Adipose tissue (tissue), 3 donors: Measurements from ENCODE around the gene CROCC2. TPM values are rescaled to one million over a fixed set of nuclear protein-coding genes. Genes with fewer than 3 reads are reported as not detected.

Source experiments
- H3K27ac ChIP-seq: one replicate; pipeline ENCODE4 v1.5.1; 2013; ENCODE audit warnings: low read depth, low read length
- WGBS, 3 donors: extraction: QIAGEN DNeasy Blood & Tissue Kit; methylation state at CpG; one replicate each; pipeline ENCODE4 v1.1.7; 2013; 5-methylcytosine and 5-hydroxymethylcytosine counted together
- polyA plus RNA-seq, 3 donors: library from polyadenylated mRNA; stranded (reverse); fragments of 200-250 nt; gene quantifications; one replicate each; pipeline ENCODE4 v1.2.3, GENCODE V29; 2013
- donor health status: healthy with polysubstance abuse.
- donor health status: Bipolar disorder and iron deficiency.
- donor health status: healthy.

Gene CROCC2
- polyA plus RNA-seq, 3 donors: 0.01 to 1.3 (median 0.02) TPM

- WGBS, 3 donors: 83 to 89% (median 87%) methylated on average over 13 of the region's 13 CpGs
- H3K27ac ChIP-seq: no peak overlapping the region
Observed at GRCh38 chr2:240996834-240997140, 90.7 kb downstream of the CROCC2 start.

DNA sequence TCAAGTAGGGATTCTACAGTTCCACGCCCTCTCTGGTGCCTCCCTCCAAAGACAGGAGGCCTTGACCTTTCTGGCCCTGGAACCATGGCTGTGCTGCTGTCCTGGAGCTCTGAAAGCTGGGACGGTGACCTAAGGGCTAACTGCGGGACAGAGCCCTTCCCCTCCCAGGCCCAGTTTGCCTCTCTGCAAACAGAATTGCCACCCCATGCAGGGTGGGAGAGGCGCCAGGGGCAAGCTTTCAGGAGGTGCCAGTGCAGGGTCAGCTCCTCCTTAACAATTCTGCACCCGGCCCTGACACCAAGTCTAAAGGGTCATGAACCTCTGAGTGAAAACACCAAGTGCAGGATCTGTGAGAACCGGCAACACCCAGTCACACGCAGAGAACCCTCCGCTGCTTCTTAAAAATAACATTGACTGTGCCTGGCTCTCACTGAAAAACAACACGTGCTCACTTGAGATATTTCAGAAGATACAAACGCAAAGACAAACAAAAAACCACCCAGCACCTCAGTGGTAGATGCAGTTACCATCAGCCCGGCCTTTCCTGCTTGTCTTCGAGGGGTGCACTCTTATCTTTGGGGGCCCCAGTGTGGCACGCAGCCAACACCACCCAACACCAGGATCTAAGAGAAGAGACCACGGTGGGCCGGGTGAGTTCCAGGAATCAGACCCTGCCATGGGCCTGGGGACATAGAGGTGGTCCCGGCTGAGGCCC, 91.2 kb downstream of the CROCC2 start:
- 49 to 63% (median 58%) methylated on average over 14 to 16 of the region's 16 CpGs for WGBS, 3 donors
- H3K27ac ChIP-seq: no peak overlapping the region

DNA sequence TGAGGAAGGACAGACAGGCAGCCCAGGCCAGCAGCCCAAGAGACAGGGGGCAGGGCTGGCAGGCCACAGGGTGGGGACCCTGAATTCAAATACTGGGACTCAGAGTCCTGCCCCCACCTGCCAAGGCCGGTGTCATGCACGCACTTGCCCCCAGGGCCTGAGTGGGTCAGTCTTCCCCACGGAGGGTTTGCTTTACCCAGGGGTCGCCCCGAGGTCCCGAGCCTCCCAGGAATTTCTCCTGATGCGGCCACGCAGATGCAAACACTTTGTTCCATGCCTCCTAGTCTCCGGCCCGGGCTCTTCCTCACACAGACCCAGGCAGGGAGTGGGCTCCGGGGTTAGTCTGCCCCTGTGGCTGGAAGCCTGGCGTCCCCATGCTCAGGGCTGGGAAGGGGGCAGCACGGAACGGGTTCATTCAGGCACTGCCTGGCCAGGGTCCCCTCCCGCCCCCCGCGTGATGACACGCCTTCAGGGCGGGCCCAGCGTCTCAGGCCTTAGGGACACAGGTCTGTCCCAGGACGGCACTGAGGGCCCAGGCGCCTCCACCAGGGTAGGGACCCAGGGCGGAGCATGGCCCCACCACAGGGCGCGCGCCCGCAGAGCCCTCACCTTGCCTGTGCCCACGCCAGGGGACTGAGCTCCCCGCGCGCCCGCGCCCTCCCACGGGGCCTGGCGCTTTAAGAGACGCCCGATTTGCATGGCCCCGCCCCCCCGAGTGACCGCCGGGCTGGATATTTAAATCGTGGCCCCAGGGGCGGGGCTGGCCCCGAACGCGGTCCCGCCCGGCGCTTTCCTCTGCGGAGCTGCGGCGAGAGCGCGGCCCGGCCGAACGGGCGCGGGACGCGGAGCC, 91.9 kb downstream of the CROCC2 start, which contains the start of gene SNED1:
SNED1 (plus strand) TSS at position 763 of the 850 bp plus-strand sequence. CDS start 220 bp downstream, outside the sequence.
- 6 to 9% (median 7%) methylated on average over 47 to 61 of the region's 61 CpGs for WGBS, 3 donors
- H3K27ac ChIP-seq: no peak within 1 kb of the TSS

DNA sequence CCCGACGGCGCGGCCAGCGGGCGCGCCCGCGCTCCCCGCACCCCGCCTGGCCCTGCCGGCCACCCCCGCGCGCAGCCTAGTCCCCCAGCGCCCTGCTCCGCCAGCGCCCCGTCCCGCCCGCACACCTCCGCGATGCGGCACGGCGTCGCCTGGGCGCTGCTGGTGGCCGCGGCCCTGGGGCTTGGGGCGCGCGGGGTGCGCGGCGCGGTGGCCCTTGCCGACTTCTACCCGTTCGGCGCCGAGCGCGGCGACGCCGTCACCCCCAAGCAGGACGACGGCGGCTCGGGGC, 92.5 kb downstream of the CROCC2 start:
- no peak overlapping the region for H3K27ac ChIP-seq
- WGBS, 3 donors: 0 to 3% (median 1%) methylated on average over 21 to 51 of the region's 51 CpGs

GRCh38 chr2:240998995-240999791, 93.1 kb downstream of the CROCC2 start:
- WGBS, 3 donors: 7 to 20% (median 15%) methylated on average over 39 to 71 of the region's 71 CpGs
- no peak overlapping the region for H3K27ac ChIP-seq

DNA sequence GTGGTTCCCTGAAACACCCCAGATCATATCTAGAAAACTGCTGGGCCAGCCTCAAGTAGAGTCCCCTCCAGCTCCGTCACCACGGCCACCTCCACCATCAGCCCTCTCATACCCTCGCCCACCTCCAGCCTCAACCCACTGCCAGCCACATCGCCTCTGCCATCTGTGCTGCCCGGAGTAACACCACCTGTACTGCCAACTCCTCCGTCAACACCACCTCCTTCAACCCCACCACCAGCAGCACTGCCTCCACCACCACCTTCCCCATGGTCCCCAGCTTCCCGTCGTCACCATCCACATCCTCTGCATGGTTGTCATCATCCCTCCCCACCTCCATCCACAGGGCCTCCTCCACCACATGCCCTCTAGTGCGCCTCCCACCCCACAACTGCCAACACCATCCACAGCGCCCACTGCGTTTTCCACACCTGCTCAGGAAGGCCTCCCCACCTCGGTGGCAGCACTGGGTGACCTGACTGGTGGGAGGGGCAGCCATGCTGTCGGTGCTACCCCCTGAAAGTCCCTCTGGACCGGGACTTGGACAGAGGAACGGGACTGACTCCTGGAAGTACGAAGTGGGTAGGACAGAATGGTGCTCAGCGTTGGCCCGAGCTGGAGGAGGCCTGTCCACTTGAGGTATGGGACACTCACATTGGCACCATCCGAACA, 93.9 kb downstream of the CROCC2 start:
- no peak overlapping the region for H3K27ac ChIP-seq
- 69 to 88% (median 83%) methylated on average over 19 of the region's 19 CpGs for WGBS, 3 donors

- 87 to 90% (median 88%) methylated on average over 9 of the region's 9 CpGs for WGBS, 3 donors
- no peak overlapping the region for H3K27ac ChIP-seq
Observed at GRCh38 chr2:241000831-241001321, 94.7 kb downstream of the CROCC2 start.

- WGBS, 3 donors: 90 to 95% (median 94%) methylated on average over 21 of the region's 21 CpGs
- H3K27ac ChIP-seq: no peak overlapping the region
Observed at GRCh38 chr2:241001413-241002274, 95.5 kb downstream of the CROCC2 start.

DNA sequence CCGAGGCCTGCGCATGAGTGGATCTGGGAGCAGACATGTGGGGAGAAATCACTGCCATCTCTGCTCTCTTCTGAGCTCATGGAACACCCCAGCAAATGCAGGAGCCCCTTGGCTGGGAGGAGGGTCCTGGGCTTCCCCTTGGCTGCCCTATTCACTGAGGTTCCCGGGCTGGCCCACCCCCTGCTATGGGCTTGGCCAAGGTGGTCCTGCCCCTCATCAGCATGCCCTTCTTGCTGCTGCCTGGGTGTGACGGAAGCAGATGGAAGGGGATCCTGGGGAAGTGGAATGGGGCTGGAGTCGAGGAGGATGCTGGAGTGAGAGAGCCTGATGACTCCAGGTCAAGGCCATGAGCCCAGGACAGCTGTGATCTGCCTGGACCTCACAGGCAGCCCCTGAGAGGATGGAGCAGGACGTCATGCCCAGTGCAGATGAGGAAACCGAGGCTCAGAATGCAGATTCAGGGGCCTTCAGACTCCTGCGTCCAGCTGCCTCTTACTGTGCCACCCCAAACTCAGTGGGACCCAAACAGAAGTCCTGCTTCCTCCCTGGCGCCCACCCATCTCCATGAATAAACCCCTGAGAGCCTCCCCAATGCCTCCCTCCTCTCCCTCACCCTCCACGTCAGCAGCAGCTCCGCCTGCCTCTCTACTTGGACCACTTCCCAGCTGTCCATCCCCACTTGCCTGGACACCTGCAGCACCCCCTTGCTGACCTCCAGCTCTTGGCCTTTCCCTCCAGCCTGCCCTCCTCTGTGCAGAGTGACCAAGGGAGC, 96.3 kb downstream of the CROCC2 start:
- 89 to 95% (median 92%) methylated on average over 11 of the region's 11 CpGs for WGBS, 3 donors

DNA sequence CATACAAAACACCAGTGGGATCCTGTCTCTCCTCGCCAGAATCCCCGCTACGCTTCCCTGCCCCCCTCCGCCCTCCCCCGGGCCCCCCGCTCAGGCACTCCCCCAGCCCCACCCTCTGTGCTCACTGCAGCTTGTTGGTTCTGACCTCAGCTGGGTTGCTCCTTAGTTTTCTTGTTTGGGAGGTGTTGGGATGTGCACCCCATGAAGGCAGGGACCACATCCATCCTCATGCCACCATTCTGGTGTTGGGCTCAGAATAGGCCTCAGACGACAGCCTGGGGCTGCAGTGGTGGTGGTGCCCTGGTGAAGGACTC, 96.9 kb downstream of the CROCC2 start:
- 95 to 98% (median 98%) methylated on average over 7 of the region's 7 CpGs for WGBS, 3 donors

More for the DNA sequence above, 96.3 kb downstream of the CROCC2 start:
- no peak overlapping the region for H3K27ac ChIP-seq

DNA sequence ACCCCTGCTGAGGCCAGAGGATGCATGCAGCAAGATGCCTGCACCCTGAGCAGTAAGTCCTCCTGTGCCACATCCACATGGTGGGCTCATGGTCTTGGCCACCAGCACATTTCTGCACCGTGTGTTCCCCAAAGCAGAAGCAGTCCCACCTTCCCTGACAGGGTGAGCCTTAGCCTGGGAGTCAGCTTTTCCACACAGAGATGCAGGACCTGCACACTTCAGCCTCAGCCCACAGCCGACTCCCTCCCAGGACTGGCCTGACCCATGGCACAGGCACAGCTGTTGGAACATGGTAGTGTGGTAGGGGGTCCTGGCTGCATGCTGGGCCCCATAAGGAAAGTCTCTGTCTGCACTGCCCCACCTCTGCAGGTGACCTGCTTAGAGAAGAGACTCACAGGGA, 97.2 kb downstream of the CROCC2 start:
- WGBS, 3 donors: 97 to 100% (median 100%) methylated on average over 2 of the region's 2 CpGs
- H3K27ac ChIP-seq: no peak overlapping the region

More for the DNA sequence above, 96.9 kb downstream of the CROCC2 start:
- H3K27ac ChIP-seq: no peak overlapping the region

DNA sequence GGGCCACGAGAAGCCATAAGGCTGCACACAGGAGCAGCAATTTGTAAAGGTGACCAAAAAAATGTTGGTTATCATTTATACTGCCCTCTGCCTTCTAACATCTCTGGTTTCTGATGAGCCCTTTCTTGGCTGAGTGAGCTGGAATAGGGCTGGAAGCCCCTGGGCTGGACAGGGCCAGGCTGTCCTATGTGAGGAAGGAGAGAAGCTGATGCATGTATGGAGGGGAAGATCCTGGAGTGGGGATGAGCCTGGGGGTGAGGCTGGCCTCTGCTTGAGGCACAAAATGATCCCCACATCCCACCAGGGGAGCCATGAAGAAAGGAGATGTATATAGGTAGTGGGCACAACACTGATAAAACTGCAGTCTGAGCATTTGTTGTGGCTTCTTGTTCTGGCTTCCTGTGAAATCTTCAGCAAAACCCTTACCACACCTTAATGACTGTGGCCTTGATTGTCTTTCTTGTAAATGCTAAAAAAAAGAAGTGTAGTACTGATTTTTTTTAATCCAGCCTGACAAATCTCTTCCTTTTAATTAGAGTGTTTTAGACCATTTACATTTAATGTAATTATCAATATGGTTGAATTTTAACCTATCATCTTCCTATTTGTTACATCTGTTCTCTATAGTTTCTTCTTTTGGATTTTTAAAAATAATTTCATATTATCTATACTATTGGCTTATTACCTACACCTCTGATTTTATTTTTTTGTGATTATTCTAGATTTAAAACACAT, 97.9 kb downstream of the CROCC2 start:
- H3K27ac ChIP-seq: no peak overlapping the region
- WGBS, 3 donors: 95 to 100% (median 98%) methylated on average over 1 of the region's 1 CpG

DNA sequence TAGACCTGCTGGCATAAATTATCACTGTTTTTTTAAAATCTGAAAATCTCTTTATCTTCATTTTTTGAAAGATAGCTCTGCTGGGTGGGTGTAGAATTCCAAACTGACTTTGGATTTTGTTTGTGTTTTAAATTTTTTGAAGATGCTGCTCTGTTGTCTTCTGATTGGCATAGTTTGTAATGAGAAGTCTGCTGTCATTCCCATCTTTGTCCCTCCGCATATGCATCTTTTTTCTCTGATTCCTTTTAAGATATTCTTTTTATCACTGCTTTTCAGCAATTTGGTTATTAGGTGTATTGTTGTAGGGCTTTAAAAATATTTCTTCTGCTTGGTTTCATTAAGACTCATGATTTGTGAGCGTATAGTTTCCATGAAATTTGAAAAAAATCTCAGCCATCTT, 99.4 kb downstream of the CROCC2 start:
- WGBS, 3 donors: 68 to 99% (median 97%) methylated on average over 2 of the region's 2 CpGs

DNA sequence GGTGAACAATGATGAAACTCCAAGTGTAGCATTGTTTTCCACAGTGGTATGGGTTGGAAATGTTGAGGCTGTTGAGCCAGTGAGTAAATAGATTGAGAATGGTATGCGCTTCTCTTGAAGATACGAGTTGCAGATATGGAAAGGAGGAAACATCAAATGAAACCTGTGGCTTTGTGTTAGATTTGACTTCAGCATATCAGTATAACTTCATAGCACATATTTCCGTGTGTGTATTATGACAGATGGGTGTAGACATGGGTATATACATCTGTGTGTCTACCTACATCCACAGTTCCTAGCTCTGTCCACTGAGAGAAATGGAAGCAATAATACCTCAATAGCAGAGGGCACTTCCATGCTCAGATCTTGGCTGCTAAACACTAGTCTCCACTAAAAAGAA, 100.3 kb downstream of the CROCC2 start:
- no peak overlapping the region for H3K27ac ChIP-seq
- WGBS, 3 donors: 74 to 88% (median 83%) methylated on average over 3 of the region's 3 CpGs

More for the DNA sequence above, 99.4 kb downstream of the CROCC2 start:
- no peak overlapping the region for H3K27ac ChIP-seq

- 95 to 97% (median 96%) methylated on average over 7 of the region's 7 CpGs for WGBS, 3 donors
- H3K27ac ChIP-seq: no peak overlapping the region
Observed at GRCh38 chr2:241007111-241007510, 101.0 kb downstream of the CROCC2 start.
